ENCODE data around the gene PLEKHS1.
A peak's percentile ranks its signal among the peaks of the same experiment; 100 is the strongest.
"Not testable (repeated sequence)": the region's sequence is repeated elsewhere in the genome, so short reads cannot be mapped to it uniquely, and the experiment has no call there.

Gene PLEKHS1

DNA sequence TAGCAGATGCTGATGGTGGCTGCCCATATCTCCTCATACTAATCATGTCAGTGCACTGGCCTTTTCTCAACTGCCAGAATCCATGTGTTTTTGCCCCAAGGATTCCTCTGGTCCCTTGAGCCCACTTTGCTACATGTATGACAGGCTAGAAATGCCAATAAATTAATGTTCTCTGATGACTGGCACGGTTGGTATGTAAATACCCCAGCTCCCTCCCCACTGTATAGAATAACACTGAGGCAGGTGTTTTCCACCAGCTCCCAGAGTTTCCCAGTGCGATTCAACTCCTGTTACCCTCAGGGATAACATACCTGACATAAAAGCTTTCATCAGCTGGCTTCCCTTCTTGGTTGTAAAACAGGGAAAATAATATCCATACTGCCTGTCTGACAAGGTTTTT is 9.0 kb upstream of the PLEKHS1 start:
- no peak for DNase-seq

DNA sequence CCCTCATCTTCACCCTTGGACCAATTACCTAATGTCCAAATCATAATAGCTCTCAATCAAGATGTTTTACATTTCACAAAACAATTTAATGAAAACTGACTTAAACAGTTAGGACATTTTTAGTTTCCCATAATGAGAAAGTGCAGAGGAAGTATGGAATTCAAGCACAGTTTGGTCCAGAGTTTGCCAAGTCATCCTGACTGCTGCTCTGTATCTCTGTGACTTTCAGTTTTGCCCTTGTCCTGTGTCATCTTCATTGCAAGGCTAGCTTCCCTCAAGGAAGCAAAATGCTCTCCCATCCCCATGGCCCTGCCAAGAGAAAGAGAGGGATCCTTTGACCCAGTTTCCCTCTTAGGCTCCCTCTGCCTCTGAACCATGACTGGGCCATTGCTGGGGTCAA is 7.9 kb upstream of the PLEKHS1 start:
- no peak for DNase-seq

DNA sequence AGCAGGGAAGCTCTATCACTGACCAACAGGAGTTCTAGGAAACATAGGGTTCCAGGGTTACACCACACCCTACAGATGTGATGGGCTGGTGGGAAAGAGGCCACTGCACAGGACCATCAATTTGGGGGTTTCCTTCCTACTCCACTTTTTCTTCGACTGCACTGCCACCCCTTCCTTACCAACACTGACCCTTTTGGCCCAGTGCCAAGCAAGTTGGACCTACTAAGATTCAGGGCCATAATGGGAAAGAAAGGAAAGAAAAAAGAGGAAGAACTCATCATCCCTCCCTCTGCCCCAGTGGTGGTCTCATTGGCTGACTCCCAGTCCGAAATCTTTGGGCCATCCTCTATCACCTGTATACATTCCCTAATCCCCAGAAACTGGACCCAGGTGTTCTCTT is 6.1 kb upstream of the PLEKHS1 start:
- DNase-seq, result no peak

DNA sequence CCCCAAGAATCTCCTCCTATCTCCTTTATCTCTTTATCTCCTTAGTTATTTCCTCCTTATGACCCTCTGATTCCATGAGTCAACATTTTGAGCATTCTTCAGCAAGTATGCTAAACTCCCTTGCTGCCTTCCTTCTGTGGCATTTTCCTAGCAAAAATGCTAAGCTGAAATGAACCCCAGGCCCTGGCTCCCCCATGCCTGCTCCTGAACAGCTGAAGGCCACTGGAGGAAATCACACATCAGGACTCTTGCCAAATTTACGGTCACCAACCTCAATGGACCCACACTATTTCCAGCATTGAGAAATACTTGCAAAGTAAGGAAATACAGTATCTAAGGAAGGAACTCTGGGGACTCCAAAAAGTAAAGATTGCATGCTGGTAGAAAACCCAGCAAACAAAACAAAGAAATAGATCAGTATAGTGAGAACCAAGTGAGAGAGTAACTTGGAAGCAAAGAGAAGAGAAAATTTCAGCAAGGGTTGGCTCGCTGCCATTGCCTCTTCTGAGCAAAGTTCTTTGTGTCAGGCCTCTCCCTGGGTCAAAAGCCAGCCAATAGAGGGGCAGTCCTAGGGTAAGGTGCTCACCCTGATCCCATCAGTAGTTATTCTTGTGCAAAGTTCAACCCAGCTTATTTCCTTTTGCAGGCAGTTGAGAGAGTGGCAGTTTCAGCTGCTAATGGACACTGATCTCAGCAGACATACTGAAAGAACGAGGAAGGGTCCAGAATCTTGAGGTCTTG is 5.1 kb upstream of the PLEKHS1 start:
- DNase-seq, result no peak

DNA sequence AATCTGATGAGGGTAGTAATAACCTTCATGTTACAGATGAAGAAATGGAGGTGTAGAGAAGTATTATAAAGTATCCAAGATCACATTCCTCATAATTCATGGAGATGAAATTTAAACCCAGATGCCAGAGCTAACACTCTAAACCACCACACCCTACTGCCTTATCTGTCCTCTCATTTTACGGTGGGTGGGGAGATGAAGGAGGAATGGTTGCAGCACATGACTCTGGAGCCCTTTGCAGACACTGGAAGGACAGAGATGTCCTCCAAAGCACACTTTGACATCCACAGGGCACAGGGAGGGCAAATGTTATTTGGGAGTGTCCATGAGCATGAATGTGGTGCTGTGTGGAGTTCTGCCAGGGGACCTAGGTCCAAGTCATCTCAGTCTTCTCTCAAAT is 1.1 kb downstream of the PLEKHS1 start:
- no peak for DNase-seq

DNA sequence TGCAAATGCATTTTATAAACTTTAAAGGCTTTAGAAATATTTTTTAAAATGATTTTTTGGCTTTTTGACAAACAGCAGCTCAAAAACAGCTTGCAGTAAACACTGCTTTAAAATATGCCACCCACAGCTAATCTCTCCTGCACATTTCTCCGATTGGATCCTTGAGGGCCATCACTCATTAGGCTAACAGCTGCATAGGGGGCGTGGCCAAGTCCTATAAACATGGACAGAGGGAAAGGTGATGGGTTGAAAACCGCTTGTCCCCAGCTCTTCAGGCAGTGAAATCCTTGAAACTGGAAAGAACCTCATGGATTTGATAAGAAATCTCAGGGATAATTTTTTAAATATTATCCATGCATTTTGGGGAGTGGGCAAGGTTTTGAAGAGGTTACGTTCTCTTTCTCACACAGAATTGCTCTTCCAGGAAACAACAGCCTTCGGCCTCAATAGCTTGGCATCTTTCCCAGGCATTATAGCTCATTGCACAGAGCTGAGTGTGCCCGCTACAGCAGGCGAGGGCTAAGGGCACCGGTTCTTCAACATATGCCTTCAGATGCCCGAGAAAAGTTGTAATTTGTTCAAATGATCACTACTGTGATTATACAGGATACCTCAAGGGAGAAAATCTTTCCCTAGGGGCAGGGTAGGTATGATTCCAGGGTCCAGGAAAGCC is 1.7 kb downstream of the PLEKHS1 start:
- no peak for DNase-seq

DNA sequence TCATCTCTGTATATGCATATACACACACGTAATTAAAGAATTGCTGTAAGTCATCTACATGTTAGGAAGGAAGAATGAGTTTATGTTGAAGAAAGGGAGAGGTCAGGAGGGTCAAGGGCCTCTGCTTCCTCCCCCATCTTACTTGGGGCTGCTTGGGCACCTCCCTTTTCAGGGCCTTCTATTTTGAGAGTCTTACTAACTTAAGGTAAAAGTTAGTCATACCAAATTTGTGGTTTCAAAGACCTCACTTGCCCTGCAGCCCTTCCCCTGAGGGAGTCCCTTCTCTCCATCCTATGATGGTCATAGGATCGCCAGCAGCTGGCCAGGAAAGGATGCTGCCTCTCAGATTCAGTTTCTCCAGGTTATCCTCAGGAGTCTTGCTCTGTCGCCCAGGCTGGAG is 2.6 kb downstream of the PLEKHS1 start:
- no peak for DNase-seq

DNA sequence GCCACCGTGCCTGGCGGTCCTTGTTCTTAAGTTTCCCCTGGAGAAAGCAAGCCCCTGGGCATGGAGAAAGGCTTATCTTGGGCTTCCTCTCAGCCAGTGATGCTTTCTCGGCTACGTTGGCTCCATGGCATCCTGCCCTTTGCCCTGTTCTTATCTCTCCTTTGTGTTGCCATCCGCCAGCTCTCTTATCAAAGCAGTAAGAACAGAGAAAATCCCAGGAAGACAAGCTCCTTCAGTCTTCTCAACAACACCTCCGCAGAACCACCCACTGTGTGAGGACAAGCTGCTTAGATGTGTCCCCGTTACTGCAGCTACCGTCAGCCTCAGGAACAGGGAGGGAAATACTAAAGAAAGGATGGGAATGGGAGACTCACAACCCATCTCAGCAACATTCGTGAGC is 3.3 kb downstream of the PLEKHS1 start:
- no peak for DNase-seq

DNA sequence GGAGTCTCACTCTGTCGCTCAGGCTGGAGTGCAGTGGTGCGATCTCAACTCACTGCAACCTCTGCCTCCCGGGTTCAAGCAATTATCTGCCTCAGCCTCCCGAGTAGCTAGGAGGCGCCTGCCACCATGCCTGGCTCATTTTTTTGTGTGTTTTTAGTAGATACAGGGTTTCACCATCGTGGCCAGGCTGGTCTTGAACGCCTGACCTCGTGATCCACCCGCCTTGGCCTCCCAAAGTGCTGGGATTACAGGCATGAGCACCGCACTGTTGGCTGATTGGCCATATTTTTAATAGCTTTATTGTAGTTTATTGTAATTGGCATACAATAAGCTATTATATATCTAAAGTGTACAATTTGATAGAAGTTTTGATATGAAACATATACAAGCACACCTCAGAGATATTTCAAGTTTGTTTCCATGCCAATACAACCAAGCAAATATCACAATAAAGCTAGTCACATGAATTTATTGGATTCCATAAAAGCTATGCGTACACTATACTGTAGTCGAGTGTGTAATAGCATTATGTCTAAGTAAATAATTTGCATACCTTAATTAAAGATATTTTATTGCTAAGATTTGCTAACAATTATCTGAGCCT is 5.6 kb downstream of the PLEKHS1 start:
- no peak for DNase-seq

DNA sequence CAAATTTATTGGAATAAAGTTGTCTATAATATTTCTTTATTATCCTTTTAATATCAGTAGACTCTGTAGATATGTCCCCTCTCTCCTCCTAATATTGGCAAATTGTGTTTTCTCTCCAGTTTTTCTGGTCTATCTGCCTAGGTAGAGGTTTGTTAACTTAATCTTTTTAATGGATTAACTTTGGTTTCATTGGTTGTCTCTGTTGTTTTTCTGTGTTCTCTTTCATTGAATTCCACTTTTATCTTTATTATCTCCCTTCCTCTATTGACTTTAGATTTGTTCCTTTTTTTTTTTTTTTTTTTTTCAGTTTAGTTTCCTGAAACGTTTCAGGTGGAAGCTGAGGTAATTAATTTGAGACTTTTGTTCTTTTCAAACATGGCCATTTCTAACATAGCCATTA is 10.6 kb downstream of the PLEKHS1 start:
- DNase-seq, result no peak

DNA sequence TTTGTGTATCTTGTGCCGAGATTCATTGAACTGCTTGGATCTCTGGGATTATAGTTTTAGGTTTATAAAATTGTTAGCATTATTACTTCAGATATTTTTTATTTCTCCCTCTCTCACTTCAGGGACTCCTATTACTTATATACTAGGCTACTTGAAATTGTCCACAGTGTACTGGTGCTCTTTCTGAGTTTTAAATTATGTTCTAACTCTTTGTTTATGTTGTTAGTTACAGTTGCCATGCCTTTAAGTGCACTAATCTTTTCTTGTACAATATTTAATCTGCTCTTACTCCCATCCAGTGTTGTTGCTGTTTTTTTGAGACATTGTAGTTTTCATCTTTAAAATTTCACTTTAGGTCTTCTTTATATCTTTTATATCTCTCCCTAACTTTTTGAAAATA is 13.1 kb downstream of the PLEKHS1 start:
- no peak for DNase-seq

DNA sequence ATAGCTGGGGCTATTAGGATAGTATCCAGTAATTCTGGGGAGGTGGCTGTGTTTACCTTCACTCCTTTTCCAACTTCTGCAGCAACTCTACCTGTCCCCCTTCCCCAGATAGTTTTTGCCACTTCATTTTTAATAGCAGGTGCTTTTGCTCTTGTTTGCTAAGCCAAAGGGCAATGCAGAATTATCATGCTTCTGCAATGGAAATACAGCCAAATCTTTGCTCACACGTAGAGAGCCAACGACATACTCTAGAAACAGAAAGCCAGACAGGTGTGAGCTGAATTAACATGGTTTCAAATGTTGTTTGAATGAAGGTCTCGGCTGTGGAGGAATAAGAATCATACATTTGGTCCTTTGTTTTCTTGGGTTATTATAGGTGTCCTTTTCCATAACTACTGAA is 14.4 kb downstream of the PLEKHS1 start:
- DNase-seq, result no peak

DNA sequence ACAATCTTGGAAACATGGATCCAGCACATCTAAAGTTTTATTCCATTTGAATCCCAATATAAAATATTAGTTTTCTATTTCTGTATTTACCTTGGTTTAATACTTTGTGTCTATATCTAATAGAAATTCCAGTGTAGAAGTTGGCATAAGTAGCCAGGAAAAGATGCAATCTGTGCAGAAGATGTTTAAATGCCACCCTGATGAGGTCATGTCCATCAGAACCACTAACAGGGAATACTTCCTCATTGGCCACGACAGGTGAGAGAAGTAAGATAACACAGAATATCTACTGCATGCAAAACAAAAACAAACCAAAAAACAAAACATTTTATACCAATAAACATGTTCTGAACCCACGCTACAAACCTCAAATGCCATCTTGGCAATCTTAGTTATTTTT is 15.7 kb downstream of the PLEKHS1 start:
- no peak for DNase-seq

DNA sequence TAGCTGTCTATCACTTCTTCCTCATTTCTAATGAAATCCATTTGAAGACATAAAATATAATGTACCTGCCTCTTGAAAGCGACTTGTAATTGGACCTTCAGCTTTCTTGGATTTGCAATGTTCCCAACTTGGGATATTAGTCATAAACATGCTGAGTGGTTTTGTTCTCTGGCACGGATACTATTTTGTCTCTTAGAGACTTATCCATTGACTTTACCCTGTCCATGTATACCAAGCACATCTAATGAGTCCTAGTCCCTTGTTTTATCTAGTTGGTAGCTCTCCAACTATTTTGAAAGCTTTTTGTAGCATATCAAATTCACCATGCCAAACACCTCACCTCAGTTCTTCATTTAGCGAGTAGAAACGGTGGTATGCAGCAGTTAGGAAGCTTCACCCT is 18.9 kb downstream of the PLEKHS1 start:
- DNase-seq, result no peak

DNA sequence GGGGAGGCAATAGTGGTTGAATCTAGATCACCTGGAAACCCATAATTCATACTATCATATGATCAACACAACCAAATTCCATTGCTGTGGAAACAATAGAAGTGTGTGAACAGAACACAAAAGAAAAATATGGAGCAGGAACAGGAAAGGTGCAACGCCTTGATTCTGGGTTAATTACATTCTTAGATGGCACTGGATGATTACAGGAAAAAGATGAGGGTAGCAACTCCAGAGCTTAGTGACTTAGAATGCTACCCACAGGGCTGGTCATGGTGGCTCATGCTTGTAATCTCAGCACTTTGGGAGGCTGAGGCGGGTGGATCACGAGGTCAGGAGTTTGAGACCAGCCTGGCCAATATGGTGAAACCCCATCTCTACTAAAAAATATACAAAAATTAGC is 19.6 kb downstream of the PLEKHS1 start:
- DNase-seq, result not testable (repeated sequence)

DNA sequence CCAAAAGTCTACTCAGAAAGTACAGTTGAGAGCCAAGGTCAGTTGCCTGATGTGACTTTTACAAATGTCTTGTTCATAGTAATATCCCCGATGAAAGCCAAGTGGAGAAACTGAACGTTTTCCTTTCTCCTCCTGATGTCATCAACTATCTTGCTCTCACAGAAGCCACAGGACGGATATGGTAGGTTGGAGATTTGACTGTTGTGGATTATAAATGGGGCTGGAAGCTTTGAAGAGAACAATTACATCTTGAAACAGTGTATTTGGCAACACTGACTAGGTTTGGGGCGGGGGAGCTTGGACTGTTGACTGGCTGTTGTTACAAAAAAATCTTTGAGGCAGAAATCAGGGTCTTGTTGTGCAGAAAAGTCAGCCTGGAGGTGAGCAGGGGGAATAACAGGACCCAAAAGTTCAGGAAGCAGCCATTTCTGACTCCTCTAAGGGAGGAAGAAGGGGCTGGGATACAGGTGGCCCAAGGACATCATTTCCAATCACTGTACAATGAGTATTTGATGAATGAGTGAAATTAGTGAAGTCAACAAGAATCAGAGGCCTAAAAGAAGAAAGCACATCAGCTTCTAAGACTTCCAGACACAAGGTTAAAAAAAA is 24.3 kb downstream of the PLEKHS1 start:
- no peak for DNase-seq

DNA sequence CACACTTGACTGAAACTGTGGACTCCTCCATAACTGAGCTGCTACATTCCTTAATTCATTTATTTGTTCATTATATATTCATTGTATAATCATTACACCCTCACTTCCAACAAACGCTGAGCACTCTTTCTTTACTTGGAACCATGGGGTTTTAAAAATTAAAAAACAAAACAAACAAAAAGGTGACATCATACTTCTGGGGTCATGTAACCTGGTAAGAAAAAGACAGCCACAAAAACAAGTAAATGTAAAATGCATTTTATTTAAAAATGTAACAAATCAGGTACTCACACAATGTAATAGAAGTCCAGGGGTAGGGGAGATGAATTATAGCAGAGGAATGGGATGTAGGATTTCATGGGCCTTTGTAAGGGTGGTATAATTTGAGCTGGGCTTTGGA is 25.1 kb downstream of the PLEKHS1 start:
- DNase-seq, result no peak

DNA sequence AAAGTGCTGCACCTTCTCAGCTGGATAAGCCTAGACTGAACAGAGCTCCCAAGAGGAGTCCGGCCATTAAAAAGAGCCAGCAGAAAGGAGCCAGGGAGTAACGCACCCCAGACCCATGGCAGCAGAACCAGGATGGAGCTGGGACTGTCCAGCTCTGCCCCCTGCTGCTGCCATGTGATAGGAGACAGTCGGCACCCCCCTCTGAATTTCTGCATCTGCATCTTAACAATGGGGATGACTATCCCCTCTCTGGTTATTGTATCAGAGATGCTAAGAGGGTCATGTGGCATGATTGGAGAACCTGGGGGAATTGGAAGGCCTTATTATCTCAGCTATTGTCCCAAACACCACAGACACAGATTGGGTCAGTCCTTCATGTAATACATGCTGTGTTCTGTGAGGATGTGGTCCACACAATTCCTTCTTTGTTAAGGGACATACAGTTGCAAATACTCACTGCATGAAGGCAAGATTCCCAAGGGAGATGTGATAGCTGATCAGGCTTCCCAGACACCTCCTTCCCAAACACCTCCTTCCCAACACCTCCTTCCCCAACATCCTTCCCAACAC is 29.3 kb downstream of the PLEKHS1 start:
- DNase-seq, result no peak

DNA sequence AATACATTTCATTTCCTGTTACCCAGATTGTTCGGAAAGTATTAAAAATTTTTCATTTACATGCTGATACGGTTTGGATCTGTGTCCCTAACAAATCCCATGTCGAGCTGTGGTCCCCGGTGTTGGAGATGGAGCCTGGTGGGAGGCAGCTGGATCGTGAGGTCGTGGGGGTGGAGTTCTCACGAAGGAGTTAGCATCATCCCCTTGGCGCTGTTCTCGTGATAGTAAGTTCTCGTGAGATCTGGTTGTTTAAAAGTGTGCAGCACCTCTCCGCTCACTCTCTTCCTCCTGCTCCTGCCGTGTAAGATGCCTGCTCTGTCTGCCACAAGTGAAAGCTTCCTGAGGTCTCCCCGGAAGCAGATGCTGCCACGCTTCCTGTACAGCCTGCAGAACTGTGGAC is 30.9 kb downstream of the PLEKHS1 start:
- DNase-seq, result no peak

DNA sequence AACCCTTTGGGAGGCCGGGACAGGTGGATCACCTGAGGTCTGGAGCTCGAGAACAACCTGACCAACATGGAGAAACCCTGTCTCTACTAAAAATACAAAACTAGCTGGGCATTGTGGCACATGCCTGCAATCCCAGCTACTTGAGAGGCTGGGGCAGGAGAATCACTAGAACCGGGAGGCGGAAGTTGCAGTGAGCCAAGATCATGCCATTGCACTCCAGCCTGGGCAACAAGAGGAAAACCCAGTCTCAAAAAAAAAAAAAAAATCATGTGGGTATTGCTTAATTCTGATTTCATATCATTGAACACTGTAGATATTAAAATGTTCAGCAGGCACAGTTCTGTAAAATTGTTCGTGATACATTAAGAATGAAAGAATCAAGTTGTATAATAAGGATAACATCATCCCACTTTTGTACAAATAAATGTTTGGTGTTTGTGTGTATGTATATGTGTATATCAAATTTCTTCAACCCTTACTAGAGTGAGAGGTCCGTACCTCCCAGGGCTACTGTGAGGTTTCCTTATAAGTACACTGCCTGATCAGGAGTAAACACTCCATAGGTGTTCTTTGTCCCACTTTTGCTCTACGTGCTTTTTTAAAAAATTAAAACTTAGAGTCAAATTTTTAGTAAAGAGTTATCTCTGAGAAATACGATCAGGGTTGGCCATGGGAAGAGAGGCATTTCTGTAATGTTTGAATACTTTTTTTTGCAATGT is 31.7 kb downstream of the PLEKHS1 start:
- DNase-seq, result no peak

DNA sequence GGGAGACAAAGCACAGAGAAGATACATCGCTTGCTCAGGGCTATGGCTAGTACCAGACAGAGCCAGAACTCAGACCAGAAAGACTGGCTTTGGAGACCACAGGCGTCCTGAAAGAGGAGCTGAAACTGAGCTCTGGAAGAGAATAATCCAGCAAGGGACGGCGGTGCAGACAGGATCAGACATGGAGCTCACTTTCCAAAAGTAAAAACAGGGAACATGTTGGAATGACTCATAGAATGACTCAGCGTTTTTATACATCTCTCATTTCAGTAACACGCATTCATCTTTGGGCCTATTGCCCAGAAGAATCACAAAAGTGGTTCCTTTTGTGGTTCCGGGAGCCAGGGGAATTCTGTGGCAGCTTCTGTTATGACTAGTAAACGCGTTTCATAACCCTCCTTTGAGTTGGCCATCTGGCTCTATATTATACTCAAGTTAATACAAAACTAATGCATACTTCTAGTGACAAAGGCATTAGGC is 37.2 kb downstream of the PLEKHS1 start:
- no peak for DNase-seq

DNA sequence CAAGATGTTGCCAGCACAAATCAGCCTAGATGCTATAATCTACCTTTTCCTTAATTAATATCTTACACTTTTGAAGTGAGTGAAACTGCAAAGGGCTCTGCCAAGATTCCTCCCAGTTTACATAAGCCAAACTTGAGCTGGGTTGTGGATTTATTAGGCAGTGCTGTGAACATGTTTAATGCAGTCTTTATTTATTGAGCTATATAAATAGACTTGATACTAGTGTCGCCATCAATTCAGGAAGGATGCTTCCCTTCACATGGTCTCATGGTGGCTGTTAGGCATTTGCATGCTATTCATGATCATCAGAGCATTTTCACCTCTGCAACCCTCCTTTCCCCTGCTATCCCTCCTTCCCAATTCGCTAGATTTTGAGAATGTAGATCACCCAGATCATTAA is 40.2 kb downstream of the PLEKHS1 start:
- DNase-seq, result no peak

DNA sequence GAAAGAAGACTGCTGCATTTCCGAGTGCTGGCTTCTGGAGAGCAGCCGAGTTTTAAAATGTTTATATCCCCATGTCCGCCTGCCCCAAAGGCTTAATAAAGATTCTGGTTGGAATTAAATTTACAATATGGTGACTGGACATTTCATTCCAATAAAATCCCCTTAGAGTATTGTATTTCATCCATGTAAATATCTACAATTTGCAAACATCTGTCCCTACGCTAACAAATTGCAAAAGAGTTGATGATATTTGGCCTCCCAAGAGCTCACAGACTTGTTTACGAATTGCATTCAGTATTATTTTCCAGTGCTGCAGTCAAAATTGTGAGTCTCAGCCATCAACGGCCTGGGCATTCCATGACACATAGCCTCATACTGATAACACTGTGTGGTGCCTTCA is 50.1 kb downstream of the PLEKHS1 start:
- peak; percentile 29 for DNase-seq
